ENCODE data around the gene NR3C2. TPM values are rescaled to one million over a fixed set of nuclear protein-coding genes. Genes with fewer than 3 reads are reported as not detected.

Gene NR3C2
- total RNA-seq, 1 donor from 2014 or later: 2.5 TPM

GRCh38 chr4:148270630-148271029 is 171.6 kb downstream of the NR3C2 start:
- TF ChIP-seq CTCF (IDR thresholded peaks at IDR 0.05; ENCODE audit: insufficient read depth, low read depth, low read length) (no peak), EZH2 (IDR thresholded peaks at IDR 0.05; ENCODE audit: insufficient read depth, low read length) (no peak)
- H3K9ac ChIP-seq (ENCODE audit: low read length): no peak overlapping the region
- H3K36me3 Mint-ChIP-seq (ENCODE audit: low read depth, unreplicated experiment): no peaks in the 10 kb centered on the region
- H3K27me3 Mint-ChIP-seq (ENCODE audit: low read depth, unreplicated experiment): no peaks in the 10 kb centered on the region
- no peaks in the 10 kb centered on the region for H3K27me3 ChIP-seq (ENCODE audit: insufficient read depth, low read length)
- no peak overlapping the region for H3K4me2 ChIP-seq (ENCODE audit: low read length)
- H3K27ac ChIP-seq (ENCODE audit: low read depth, low read length): no peak overlapping the region
- no peak overlapping the region for H3K27ac Mint-ChIP-seq (ENCODE audit: unreplicated experiment)
- no peaks in the 10 kb centered on the region for H3K9me3 ChIP-seq (ENCODE audit: insufficient read depth, low read depth, low read length)
- no peaks in the 10 kb centered on the region for H4K20me1 ChIP-seq (ENCODE audit: insufficient read depth, low read length)
- H3K4me1 Mint-ChIP-seq (ENCODE audit: low read depth, unreplicated experiment): peaks cover 10% of the 10 kb centered on the region
- FAIRE-seq: no peak
- H3K4me3 Mint-ChIP-seq (ENCODE audit: unreplicated experiment): no peak overlapping the region
- H3K4me1 ChIP-seq (ENCODE audit: insufficient read depth, low read length): no peaks in the 10 kb centered on the region
- no peaks in the 10 kb centered on the region for H3K79me2 ChIP-seq (ENCODE audit: insufficient read depth, low read length)
- H3K9me3 Mint-ChIP-seq (ENCODE audit: unreplicated experiment): no peaks in the 10 kb centered on the region
- peak; percentile 9 for DNase-seq (ENCODE audit: low read depth)
- no peak overlapping the region for H2AFZ ChIP-seq (ENCODE audit: low read depth, low read length)
- no peaks in the 10 kb centered on the region for H3K36me3 ChIP-seq (ENCODE audit: insufficient read depth, low read length)
- no peak overlapping the region for H3K4me3 ChIP-seq (ENCODE audit: insufficient read depth, low read depth, low read length)

- H3K79me2 ChIP-seq (ENCODE audit: insufficient read depth, low read length): no peaks in the 10 kb centered on the region
- H3K27me3 Mint-ChIP-seq (ENCODE audit: low read depth, unreplicated experiment): no peaks in the 10 kb centered on the region
- no peak overlapping the region for H3K4me3 ChIP-seq (ENCODE audit: insufficient read depth, low read depth, low read length)
- no peaks in the 10 kb centered on the region for H3K9me3 Mint-ChIP-seq (ENCODE audit: unreplicated experiment)
- H3K27ac ChIP-seq (ENCODE audit: low read depth, low read length): no peak overlapping the region
- no peaks in the 10 kb centered on the region for H3K36me3 ChIP-seq (ENCODE audit: insufficient read depth, low read length)
- H3K36me3 Mint-ChIP-seq (ENCODE audit: low read depth, unreplicated experiment): no peaks in the 10 kb centered on the region
- peaks cover 10% of the 10 kb centered on the region for H3K4me1 Mint-ChIP-seq (ENCODE audit: low read depth, unreplicated experiment)
- no peak overlapping the region for H3K9ac ChIP-seq (ENCODE audit: low read length)
- no peaks in the 10 kb centered on the region for H3K27me3 ChIP-seq (ENCODE audit: insufficient read depth, low read length)
- H3K4me3 Mint-ChIP-seq (ENCODE audit: unreplicated experiment): no peak overlapping the region
- no peak overlapping the region for H3K4me2 ChIP-seq (ENCODE audit: low read length)
- no peaks in the 10 kb centered on the region for H3K4me1 ChIP-seq (ENCODE audit: insufficient read depth, low read length)
- H3K27ac Mint-ChIP-seq (ENCODE audit: unreplicated experiment): no peak overlapping the region
- H4K20me1 ChIP-seq (ENCODE audit: insufficient read depth, low read length): no peaks in the 10 kb centered on the region
- FAIRE-seq: no peak
- no peak overlapping the region for H2AFZ ChIP-seq (ENCODE audit: low read depth, low read length)
- DNase-seq (ENCODE audit: low read depth): no peak
- no peaks in the 10 kb centered on the region for H3K9me3 ChIP-seq (ENCODE audit: insufficient read depth, low read depth, low read length)
- TF ChIP-seq CTCF (IDR thresholded peaks at IDR 0.05; ENCODE audit: insufficient read depth, low read depth, low read length): no peak
These were observed 173.4 kb downstream of the NR3C2 start for GRCh38 chr4:148268835-148269234.

GRCh38 chr4:148266921-148267320 is 175.3 kb downstream of the NR3C2 start:
- no peaks in the 10 kb centered on the region for H4K20me1 ChIP-seq (ENCODE audit: insufficient read depth, low read length)
- H3K9ac ChIP-seq (ENCODE audit: low read length): no peak overlapping the region
- no peaks in the 10 kb centered on the region for H3K9me3 ChIP-seq (ENCODE audit: insufficient read depth, low read depth, low read length)
- H3K36me3 ChIP-seq (ENCODE audit: insufficient read depth, low read length): no peaks in the 10 kb centered on the region
- no peaks in the 10 kb centered on the region for H3K4me1 ChIP-seq (ENCODE audit: insufficient read depth, low read length)
- FAIRE-seq: no peak
- H3K27me3 Mint-ChIP-seq (ENCODE audit: low read depth, unreplicated experiment): peaks cover 3% of the 10 kb centered on the region
- TF ChIP-seq CTCF (IDR thresholded peaks at IDR 0.05; ENCODE audit: insufficient read depth, low read depth, low read length) (no peak), EZH2 (IDR thresholded peaks at IDR 0.05; ENCODE audit: insufficient read depth, low read length) (no peak)
- H3K4me3 ChIP-seq (ENCODE audit: insufficient read depth, low read depth, low read length): no peak overlapping the region
- H3K27me3 ChIP-seq (ENCODE audit: insufficient read depth, low read length): no peaks in the 10 kb centered on the region
- H3K79me2 ChIP-seq (ENCODE audit: insufficient read depth, low read length): no peaks in the 10 kb centered on the region
- peaks cover 11% of the 10 kb centered on the region for H3K4me1 Mint-ChIP-seq (ENCODE audit: low read depth, unreplicated experiment)
- H3K9me3 Mint-ChIP-seq (ENCODE audit: unreplicated experiment): no peaks in the 10 kb centered on the region
- H3K4me3 Mint-ChIP-seq (ENCODE audit: unreplicated experiment): no peak overlapping the region
- no peaks in the 10 kb centered on the region for H3K36me3 Mint-ChIP-seq (ENCODE audit: low read depth, unreplicated experiment)
- no peak overlapping the region for H2AFZ ChIP-seq (ENCODE audit: low read depth, low read length)
- no peak for DNase-seq (ENCODE audit: low read depth)
- H3K27ac Mint-ChIP-seq (ENCODE audit: unreplicated experiment): no peak overlapping the region
- H3K4me2 ChIP-seq (ENCODE audit: low read length): no peak overlapping the region
- H3K27ac ChIP-seq (ENCODE audit: low read depth, low read length): no peak overlapping the region
